GM21619 (cell line): ENCODE measurements around the gene UBE2L3.
"Not testable (repeated sequence)": the region's sequence is repeated elsewhere in the genome, so short reads cannot be mapped to it uniquely, and the experiment has no call there.

Experiments
- ATAC-seq: cut with Tn5 transposase; IDR thresholded peaks from one replicate; pipeline ENCODE4 v1.9.1; 2021; ENCODE audit not compliant: unreplicated experiment

The UBE2L3 gene

DNA sequence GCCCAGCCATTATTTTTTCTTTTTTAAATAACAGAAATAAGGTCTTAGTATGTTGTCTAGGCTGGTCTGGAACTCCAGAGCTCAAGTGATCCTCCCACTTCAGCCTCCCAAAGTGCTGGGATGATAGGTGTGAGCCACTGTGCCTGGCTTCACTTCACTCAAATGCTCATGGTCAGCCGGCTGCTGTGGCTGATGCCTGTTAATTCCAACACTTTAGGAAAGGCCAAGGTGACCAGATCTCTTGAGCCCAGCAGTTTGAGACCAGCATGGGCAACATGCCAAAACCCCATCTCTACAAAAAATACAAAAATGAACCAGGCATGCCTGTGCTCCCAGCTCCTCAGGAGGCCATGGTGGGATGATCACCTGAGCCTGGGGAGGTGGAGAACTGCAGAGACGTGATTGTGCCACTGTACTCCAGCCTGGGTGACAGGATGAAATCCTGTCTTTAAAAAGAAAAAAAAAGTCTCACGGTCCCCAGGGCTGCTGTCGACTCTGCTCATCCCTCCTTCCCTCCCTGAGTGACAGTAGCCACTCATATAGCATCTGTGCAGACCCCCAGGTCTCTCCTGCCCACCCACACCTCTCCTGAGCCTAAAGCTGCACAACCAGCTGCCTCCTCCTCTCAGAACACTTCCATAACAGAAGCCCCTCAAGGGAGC is 58.7 kb downstream of the UBE2L3 start:
- ATAC-seq = no peak

DNA sequence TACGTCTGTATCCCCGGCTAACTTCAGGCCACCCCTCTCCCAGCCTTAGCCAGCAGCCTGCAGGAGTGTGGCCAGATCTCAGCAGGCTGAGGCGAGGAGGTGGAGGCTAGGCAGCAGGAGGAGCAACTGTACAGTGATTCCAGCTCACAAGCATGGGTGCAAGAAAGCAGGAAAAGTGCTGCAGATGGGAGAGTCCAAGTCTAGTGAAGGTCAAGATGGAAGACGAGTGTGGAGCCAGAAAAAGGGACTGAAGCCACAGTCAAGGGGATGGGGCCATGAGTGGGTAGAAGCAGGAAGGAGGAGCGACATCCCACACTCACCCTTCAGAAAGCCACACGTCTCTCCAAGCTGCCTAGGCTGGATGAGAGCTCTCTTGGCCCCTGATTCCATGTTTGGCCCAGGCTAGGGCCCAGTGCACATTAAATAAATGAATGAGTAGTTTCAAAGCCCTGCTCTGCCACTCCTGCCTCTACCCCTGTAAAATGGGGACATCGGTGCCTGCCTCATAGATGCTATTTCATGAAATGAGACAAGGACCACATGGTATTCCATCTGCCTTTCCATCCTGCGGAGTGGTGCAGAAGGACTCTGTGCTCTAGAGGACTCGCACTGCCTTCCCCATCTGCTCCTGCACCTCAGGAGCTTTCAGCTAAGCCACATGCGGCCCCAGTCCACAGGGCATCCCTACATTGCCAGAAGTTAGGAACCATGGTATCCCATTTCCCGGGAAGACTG is 59.4 kb downstream of the UBE2L3 start:
- ATAC-seq = no peak

GRCh38 chr22:21628386-21629254 is 61.1 kb downstream of the UBE2L3 start:
- ATAC-seq = no peak

DNA sequence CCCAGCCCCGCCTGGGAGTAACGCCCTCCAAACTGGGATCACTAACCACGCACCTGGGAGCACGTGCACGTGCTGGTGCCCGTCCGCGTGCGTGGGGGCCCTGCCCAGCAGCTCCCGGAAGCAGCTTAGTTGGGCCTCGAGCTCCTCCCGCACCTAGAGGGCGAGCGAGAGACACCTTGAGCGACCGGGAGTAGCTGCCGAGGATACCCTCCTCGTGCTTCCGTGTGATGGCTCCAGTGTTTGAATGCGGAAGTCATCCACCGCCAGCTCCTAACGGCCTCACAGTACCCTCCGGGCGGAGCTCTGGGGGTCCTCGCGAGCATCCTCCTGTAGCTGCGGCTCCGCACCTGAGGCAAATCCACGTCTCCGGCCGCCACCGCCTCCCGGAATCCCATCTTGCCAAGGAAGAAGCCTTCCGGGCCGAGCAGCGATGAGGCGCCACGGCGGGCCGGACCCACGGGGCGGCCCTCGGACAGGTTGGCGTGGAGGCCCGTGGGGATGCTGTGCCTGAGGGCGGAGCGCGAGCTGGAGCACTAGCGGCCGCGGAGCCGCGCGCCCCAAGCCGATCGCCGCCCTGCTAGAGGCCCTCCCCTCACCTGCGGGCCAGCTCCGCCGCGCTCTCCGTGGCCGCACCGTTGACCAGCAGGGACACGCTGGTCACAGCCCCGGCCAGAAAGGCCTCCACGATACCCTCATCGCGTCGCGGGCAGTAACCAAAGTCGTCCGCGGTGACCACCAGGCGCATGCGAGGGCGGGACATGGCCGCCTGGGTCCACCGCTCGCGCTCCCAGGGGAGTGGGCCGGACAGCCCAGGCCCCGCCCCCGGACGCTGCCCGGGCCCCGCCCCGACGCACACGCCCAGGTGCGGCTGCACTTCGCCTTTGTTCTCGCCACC is 62.0 kb downstream of the UBE2L3 start, which contains the start of gene YDJC:
Gene YDJC (minus strand): TSS at position 768 of the 895 bp plus-strand sequence. CDS start 8 bp downstream, at position 760.
- peak; percentile 77 for ATAC-seq

GRCh38 chr22:21631025-21631424 is 63.5 kb downstream of the UBE2L3 start:
- no peak for ATAC-seq

DNA sequence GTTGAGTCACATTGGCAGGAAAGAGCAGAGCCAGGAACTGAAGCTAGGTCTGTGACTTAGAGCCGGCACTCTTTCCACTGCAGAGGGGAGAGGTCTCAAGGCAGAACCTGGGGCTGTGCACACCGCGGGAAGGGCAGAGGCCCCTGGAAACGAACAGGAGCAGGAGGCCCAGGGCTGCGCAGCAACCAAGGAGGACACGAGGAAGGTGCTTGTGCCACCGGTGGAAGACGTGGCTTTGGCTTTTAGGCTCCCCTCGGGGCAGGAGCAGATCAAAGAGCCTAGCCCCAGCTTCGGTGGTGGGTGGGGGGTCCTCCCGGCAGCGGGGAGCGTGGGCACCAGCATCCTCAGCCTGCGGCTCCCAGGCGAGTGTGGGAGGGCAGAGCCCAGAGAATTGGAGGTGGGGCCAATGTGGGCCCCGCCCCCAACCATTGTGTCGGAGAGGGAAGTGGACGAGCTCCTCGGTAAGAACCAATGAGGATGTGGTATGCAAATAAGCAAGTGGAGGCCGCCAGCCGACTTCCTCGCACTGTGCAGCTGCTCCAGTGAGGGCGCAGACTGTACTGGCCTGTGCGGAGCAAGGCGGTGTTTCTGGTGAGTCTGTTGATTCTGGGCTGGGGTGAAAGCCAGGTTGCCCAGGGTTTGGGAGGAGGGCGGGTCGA is 64.9 kb downstream of the UBE2L3 start, which contains the start of gene CCDC116:
Gene CCDC116 (plus strand): TSS at position 524 of the 659 bp plus-strand sequence. CDS start 422 bp downstream, outside the sequence.
- no peak for ATAC-seq

DNA sequence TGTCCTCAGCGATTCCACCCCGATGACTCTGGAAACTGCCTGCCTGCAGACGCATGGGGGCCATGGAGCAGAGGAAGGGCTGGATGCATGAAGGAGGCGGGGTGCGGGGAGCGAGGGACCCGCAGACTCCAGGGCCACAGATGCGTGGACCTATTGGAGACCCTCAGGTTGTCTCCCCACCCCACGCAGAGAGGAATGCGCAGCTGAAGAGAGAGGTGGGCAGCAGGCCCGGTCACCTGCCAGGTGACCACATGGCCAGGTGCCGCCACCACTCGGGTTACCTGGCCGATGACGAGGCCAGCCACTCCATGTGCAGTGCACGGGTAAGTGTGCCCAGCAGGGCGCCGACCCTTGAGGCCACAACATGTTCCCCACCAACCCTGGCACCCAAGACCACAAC is 65.4 kb downstream of the UBE2L3 start:
- ATAC-seq = no peak

- ATAC-seq = no peak
These were observed 66.0 kb downstream of the UBE2L3 start for GRCh38 chr22:21633481-21633880.

- no peak for ATAC-seq
These were observed 66.6 kb downstream of the UBE2L3 start for GRCh38 chr22:21634081-21634480.

GRCh38 chr22:21634844-21635243 is 67.3 kb downstream of the UBE2L3 start:
- ATAC-seq = no peak

GRCh38 chr22:21635771-21636510 is 68.4 kb downstream of the UBE2L3 start:
- ATAC-seq = no peak

- ATAC-seq = no peak
These were observed 69.2 kb downstream of the UBE2L3 start for GRCh38 chr22:21636629-21637218.

DNA sequence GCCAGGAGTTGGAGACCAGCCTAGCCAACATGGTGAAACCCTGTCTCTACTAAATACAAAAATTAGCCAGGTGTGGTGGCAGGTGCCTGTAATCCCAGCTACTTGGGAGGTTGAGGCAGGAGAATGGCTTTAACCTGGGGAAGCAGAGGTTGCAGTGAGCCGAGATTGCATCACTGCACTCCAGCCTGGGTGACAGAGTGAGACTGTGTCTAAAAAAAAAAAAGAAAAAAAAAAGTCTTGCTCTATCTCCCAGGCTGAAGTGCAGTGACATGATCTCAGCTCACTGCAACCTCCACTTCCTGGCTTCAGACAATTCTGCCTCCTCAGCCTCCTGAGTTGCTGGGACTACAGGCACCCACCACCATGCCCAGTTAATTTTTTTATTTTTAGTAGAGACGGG is 69.9 kb downstream of the UBE2L3 start:
- ATAC-seq = not testable (repeated sequence)

DNA sequence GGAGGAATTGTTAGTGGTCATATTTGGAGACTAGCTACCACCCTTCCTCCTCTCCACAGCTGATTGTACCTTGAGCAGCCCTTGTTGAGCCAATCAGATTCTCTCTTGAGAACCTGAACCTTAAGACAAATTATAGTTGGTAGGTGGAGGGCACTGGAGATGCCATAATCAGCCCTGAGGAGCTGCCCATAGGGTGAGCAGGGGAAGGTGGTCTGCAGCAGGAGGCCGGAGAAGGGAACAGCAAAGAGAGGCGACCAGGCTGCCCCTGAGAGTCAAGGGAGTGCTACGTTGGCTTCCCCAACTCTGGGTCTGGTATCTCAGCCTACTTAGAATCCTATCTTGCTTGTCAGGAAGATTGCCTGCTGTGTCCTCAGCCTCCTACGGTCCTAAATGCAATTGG is 71.8 kb downstream of the UBE2L3 start:
- no peak for ATAC-seq

GRCh38 chr22:21640810-21641209 is 73.3 kb downstream of the UBE2L3 start:
- ATAC-seq = no peak

DNA sequence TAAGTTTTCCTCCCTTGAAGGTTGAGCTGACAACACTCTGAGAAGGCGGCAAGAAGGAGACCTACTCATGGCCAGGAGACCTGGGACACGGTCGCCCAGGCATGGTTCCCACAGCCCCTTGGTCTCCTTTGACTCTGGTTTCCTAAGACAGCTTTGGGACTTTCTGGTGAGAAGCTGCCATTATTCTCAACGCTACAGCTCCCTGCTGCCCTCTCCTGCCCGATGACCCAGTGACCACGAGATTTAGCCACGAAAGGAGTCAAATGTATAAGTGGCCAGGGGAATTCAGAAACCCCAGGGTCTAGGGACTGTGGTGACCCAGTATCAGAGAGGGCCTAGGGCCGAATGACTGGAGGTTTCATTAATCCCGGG is 73.9 kb downstream of the UBE2L3 start:
- peak; percentile 9 for ATAC-seq

DNA sequence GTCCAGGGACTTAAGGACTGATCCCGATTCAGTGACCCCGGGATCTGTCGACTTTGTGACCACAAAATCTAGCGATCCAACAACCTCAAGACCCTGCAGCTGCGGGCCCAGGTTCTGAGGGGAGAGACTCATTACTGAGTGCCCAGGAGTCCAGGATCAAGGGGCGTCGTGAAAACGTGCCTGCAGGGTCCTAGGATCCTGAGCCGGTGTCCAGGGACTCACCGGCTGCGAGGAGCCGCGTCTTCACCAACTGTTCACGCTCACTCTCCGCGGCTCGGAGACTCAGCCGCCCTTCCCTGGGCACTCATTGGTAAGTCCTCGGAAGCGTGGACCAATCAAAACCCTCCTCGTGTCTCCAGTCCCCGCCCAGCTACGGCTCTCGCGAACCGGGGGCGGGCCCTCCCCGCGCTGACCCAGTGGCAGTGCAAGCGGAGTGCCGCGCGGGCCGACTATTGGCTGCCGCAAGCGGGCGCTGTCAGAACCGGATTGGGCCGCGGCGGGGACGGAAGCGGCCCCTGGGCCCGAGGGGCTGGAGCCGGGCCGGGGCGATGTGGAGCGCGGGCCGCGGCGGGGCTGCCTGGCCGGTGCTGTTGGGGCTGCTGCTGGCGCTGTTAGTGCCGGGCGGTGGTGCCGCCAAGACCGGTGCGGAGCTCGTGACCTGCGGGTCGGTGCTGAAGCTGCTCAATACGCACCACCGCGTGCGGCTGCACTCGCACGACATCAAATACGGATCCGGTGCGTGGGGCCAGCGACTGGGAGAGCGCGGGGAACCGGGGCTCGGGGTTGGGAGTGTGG is 74.5 kb downstream of the UBE2L3 start, which contains the start of gene SDF2L1:
Gene SDF2L1 (plus strand): TSS at position 514 of the 795 bp plus-strand sequence. CDS start 35 bp downstream, at position 549.
- peak; percentile 90 for ATAC-seq
